Measurements from ENCODE around the gene TNFRSF1B.

DNA sequence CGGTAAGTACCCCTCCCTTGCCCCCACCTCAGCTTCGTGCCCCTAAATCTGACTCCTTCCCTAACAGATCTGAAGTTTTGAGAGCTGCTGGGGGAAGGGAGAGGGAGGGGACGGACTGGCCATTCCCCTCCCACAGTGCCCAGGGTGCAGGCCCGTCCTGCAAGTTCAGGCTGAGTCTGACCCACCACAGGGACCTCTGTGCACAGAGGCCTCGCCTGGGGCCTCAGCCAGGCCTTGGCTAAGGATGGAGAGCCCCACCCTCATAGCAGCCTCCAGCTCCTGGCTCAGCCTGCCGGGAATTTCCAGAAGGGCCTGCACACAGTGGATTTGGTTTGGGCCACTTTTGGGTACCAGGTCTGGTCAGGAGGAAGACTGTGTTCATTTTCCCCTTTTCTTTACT is 31.2 kb upstream of the TNFRSF1B start:
- TF ChIP-seq CTCF (IDR thresholded peaks at IDR 0.05) (no peak), POLR2A (IDR thresholded peaks at IDR 0.05) (no peak)

All from body of pancreas (tissue), 4 donors.